Measurements from ENCODE around the gene POLDIP2. TPM values are rescaled to one million over a fixed set of nuclear protein-coding genes. Genes with fewer than 3 reads are reported as not detected.

The POLDIP2 gene
- total RNA-seq, 1 experiment from 2014 or later = 105 TPM

DNA sequence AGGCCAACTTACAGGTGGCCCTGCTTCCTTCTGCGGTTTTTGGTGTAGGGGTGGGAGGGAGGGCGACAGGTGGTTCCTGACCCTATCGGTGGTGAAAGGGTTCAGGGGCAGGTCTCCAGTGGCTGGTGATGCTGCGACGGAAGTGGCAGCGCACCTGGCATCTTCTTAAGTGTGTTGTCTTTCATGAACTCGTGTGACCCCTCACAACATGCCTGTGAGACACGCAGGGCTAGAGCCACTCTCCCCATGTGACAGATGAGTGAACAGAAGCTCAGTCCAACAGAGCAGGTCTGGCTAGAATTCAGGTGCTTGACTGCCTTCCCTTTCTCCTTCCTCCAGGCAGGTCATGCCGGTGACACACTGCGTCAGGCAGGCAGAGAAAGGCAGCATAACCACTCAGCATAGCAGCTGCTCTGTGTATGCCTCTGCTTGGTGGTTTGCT lies 13.8 kb downstream of the POLDIP2 start:
- no peaks in the 10 kb centered on the region for H3K9me3 Mint-ChIP-seq (ENCODE audit: unreplicated experiment)
- no peak overlapping the region for H3K4me3 Mint-ChIP-seq (ENCODE audit: unreplicated experiment)
- H3K36me3 Mint-ChIP-seq (ENCODE audit: insufficient read depth, unreplicated experiment) = peaks cover 82% of the 10 kb centered on the region
- no peak for TF ChIP-seq CTCF (IDR thresholded peaks at IDR 0.05; ENCODE audit: unreplicated experiment)
- no peak overlapping the region for H3K27ac Mint-ChIP-seq (ENCODE audit: low read depth, unreplicated experiment)
- POLR2A ChIA-PET = interaction anchor here (0.6 to 5.8 kb wide), 5 partner anchors 8 to 183 kb away, joined by 3 to 85 read pairs (median 3); partner anchors contain the start of genes IFT20, POLDIP2 and TNFAIP1
- no peak for DNase-seq (ENCODE audit: unreplicated experiment)
- BruUV-seq (replicated peaks) = no TSS peak
- CTCF ChIA-PET = interaction anchor here (2.0 to 2.4 kb wide), 2 partner anchors 73 to 109 kb away, joined by 4 to 6 read pairs; no protein-coding TSS in a partner anchor
- H3K27me3 Mint-ChIP-seq (ENCODE audit: insufficient read depth, unreplicated experiment) = no peaks in the 10 kb centered on the region
- intact Hi-C loops (cut with micrococcal nuclease) = no loop called here
- peaks cover 16% of the 10 kb centered on the region for H3K4me1 Mint-ChIP-seq (ENCODE audit: insufficient read depth, unreplicated experiment)

DNA sequence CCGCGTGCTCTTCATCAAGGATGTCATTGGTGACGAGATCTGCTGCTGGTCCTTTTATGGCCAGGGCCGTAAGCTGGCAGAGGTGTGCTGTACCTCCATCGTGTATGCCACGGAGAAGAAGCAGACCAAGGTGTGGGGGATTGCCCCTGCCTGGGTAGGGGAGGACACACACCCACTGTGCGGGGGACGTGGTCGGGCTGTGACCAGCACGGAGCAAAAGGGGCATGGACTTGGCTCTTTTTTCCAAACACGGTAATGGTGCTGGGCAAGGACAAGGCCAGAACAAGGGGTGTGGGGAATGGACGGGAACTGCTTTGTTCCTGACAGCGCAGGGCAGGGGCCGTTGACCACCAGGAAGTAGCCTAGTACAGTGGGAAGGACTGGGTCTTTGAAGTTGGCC lies 15.0 kb downstream of the POLDIP2 start:
- Mint-ChIP-seq H3K4me1 (ENCODE audit: insufficient read depth, unreplicated experiment) (peaks cover 22% of the 10 kb centered on the region), H3K9me3 (ENCODE audit: unreplicated experiment) (no peaks in the 10 kb centered on the region), H3K36me3 (ENCODE audit: insufficient read depth, unreplicated experiment) (peaks cover 71% of the 10 kb centered on the region), H3K27me3 (ENCODE audit: insufficient read depth, unreplicated experiment) (no peaks in the 10 kb centered on the region), H3K4me3 (ENCODE audit: unreplicated experiment) (no peak overlapping the region), H3K27ac (ENCODE audit: low read depth, unreplicated experiment) (no peak overlapping the region)
- intact Hi-C loops (cut with micrococcal nuclease) = no loop called here
- no peak for DNase-seq (ENCODE audit: unreplicated experiment)
- POLR2A ChIA-PET = interaction anchor here (0.6 to 1.2 kb wide), 2 partner anchors 16 to 110 kb away, joined by 3 read pairs; partner anchors contain the start of gene POLDIP2
- no TSS peak for BruUV-seq (replicated peaks)
- CTCF ChIA-PET = interaction anchor here (1.1 to 2.4 kb wide), 2 partner anchors 14 to 74 kb away, joined by 3 to 6 read pairs; no protein-coding TSS in a partner anchor
- no peak for TF ChIP-seq CTCF (IDR thresholded peaks at IDR 0.05; ENCODE audit: unreplicated experiment)

GRCh38 chr17:28341516-28341915 lies 15.8 kb downstream of the POLDIP2 start:
- ChIA-PET POLR2A (no interaction called here), CTCF (interaction anchor here (1.1 kb wide), 1 partner anchor 13 kb away, joined by 3 read pairs; no protein-coding TSS in a partner anchor)
- peaks cover 63% of the 10 kb centered on the region for H3K36me3 Mint-ChIP-seq (ENCODE audit: insufficient read depth, unreplicated experiment)
- intact Hi-C loops (cut with micrococcal nuclease) = no loop called here
- H3K4me1 Mint-ChIP-seq (ENCODE audit: insufficient read depth, unreplicated experiment) = peaks cover 23% of the 10 kb centered on the region
- no peak overlapping the region for H3K4me3 Mint-ChIP-seq (ENCODE audit: unreplicated experiment)
- DNase-seq (ENCODE audit: unreplicated experiment) = no peak
- no TSS peak for BruUV-seq (replicated peaks)
- no peak overlapping the region for H3K27ac Mint-ChIP-seq (ENCODE audit: low read depth, unreplicated experiment)
- no peaks in the 10 kb centered on the region for H3K27me3 Mint-ChIP-seq (ENCODE audit: insufficient read depth, unreplicated experiment)
- no peaks in the 10 kb centered on the region for H3K9me3 Mint-ChIP-seq (ENCODE audit: unreplicated experiment)
- TF ChIP-seq CTCF (IDR thresholded peaks at IDR 0.05; ENCODE audit: unreplicated experiment) = no peak

- TF ChIP-seq CTCF (IDR thresholded peaks at IDR 0.05; ENCODE audit: unreplicated experiment) = no peak
- Mint-ChIP-seq H3K4me1 (ENCODE audit: insufficient read depth, unreplicated experiment) (peaks cover 23% of the 10 kb centered on the region), H3K36me3 (ENCODE audit: insufficient read depth, unreplicated experiment) (peaks cover 60% of the 10 kb centered on the region), H3K27me3 (ENCODE audit: insufficient read depth, unreplicated experiment) (no peaks in the 10 kb centered on the region), H3K9me3 (ENCODE audit: unreplicated experiment) (no peaks in the 10 kb centered on the region), H3K27ac (ENCODE audit: low read depth, unreplicated experiment) (no peak overlapping the region), H3K4me3 (ENCODE audit: unreplicated experiment) (no peak overlapping the region)
- DNase-seq (ENCODE audit: unreplicated experiment) = no peak
- BruUV-seq (replicated peaks) = no TSS peak
- POLR2A ChIA-PET = no interaction called here
- CTCF ChIA-PET = no interaction called here
- intact Hi-C loops (cut with micrococcal nuclease) = no loop called here
Observed at GRCh38 chr17:28340374-28340773, 17.0 kb downstream of the POLDIP2 start.
